ENCODE data around the gene MAP2K7.

MAP2K7 gene

GRCh38 chr19:7859831-7860713, 43.6 kb upstream of the MAP2K7 start:
- no peak for TF ChIP-seq CTCF (IDR thresholded peaks at IDR 0.05)

- no peak for TF ChIP-seq CTCF (IDR thresholded peaks at IDR 0.05)
These were observed 42.7 kb upstream of the MAP2K7 start for GRCh38 chr19:7860714-7861618.

GRCh38 chr19:7861619-7862412, 41.9 kb upstream of the MAP2K7 start:
- TF ChIP-seq CTCF (IDR thresholded peaks at IDR 0.05), result no peak

GRCh38 chr19:7862413-7862951, 41.2 kb upstream of the MAP2K7 start:
- no peak for TF ChIP-seq CTCF (IDR thresholded peaks at IDR 0.05)

GRCh38 chr19:7863157-7863970, 40.3 kb upstream of the MAP2K7 start:
- TF ChIP-seq CTCF (IDR thresholded peaks at IDR 0.05), result no peak

GRCh38 chr19:7863971-7864689, 39.5 kb upstream of the MAP2K7 start:
- TF ChIP-seq CTCF (IDR thresholded peaks at IDR 0.05), result no peak

Data from LNCAP (cell line).